GM18873 (cell line): ENCODE measurements around the gene HECTD2.
"Not testable (repeated sequence)": the region's sequence is repeated elsewhere in the genome, so short reads cannot be mapped to it uniquely, and the experiment has no call there.

Experiments
- ATAC-seq: cut with Tn5 transposase; IDR thresholded peaks from one replicate; pipeline ENCODE4 v1.9.1; 2021; ENCODE audit warnings: mild to moderate bottlenecking, moderate library complexity, moderate number of reproducible peaks; ENCODE audit not compliant: unreplicated experiment, low FRiP score

The HECTD2 gene

GRCh38 chr10:91412354-91413087 lies 2.4 kb downstream of the HECTD2 start:
- ATAC-seq: no peak

GRCh38 chr10:91415816-91416215 lies 5.7 kb downstream of the HECTD2 start:
- no peak for ATAC-seq

GRCh38 chr10:91416339-91416855 lies 6.3 kb downstream of the HECTD2 start:
- ATAC-seq: no peak

GRCh38 chr10:91418416-91418815 lies 8.3 kb downstream of the HECTD2 start:
- no peak for ATAC-seq

- no peak for ATAC-seq
Measured at GRCh38 chr10:91420868-91421267, 10.7 kb downstream of the HECTD2 start.

GRCh38 chr10:91422915-91423314 lies 12.8 kb downstream of the HECTD2 start:
- ATAC-seq: no peak

- no peak for ATAC-seq
Measured at GRCh38 chr10:91424016-91424415, 13.9 kb downstream of the HECTD2 start.

GRCh38 chr10:91432175-91432574 lies 22.0 kb downstream of the HECTD2 start:
- no peak for ATAC-seq

- no peak for ATAC-seq
Measured at GRCh38 chr10:91433620-91434019, 23.5 kb downstream of the HECTD2 start.

GRCh38 chr10:91434041-91434440 lies 23.9 kb downstream of the HECTD2 start:
- no peak for ATAC-seq

GRCh38 chr10:91435241-91435640 lies 25.1 kb downstream of the HECTD2 start:
- ATAC-seq: no peak

GRCh38 chr10:91438228-91438627 lies 28.1 kb downstream of the HECTD2 start:
- not testable (repeated sequence) for ATAC-seq

GRCh38 chr10:91444211-91445182 lies 34.4 kb downstream of the HECTD2 start:
- no peak for ATAC-seq

GRCh38 chr10:91452063-91452462 lies 41.9 kb downstream of the HECTD2 start:
- ATAC-seq: no peak

- no peak for ATAC-seq
Measured at GRCh38 chr10:91453535-91453934, 43.4 kb downstream of the HECTD2 start.

GRCh38 chr10:91455135-91455534 lies 45.0 kb downstream of the HECTD2 start:
- not testable (repeated sequence) for ATAC-seq

GRCh38 chr10:91460681-91461080 lies 50.5 kb downstream of the HECTD2 start:
- no peak for ATAC-seq

- no peak for ATAC-seq
Measured at GRCh38 chr10:91462423-91462822, 52.3 kb downstream of the HECTD2 start.

GRCh38 chr10:91464500-91464899 lies 54.4 kb downstream of the HECTD2 start:
- no peak for ATAC-seq

GRCh38 chr10:91465261-91465660 lies 55.1 kb downstream of the HECTD2 start:
- no peak for ATAC-seq

GRCh38 chr10:91467114-91467513 lies 57.0 kb downstream of the HECTD2 start:
- ATAC-seq: no peak
